Left renal pelvis (tissue), 4 donors: ENCODE results near the gene WNT3A. TPM values are rescaled to one million over a fixed set of nuclear protein-coding genes. Genes with fewer than 3 reads are reported as not detected.

Experiments used
- DNase-seq, 4 donors: peaks; one replicate each; pipeline ENCODE4 v3.0.0-alpha.2; 2013; ENCODE audit warnings: low read depth in 4 of 4, low spot score in 3 of 4
- polyA plus RNA-seq, 4 donors: library from polyadenylated mRNA; unstranded; fragments of 120-200 nt; gene quantifications; one replicate each; pipeline ENCODE4 v1.2.1, GENCODE V29; 2013; ENCODE audit not compliant: insufficient read length in 4 of 4

WNT3A gene
- polyA plus RNA-seq, 4 donors = 0.09 to 0.16 (median 0.12) TPM; not detected in 1

GRCh38 chr1:227998374-227999055, 8.3 kb upstream of the WNT3A start:
- DNase-seq = no peak

GRCh38 chr1:227999056-227999930, 7.5 kb upstream of the WNT3A start:
- DNase-seq = peak in 1 of 4 donors; percentile 47

GRCh38 chr1:228000416-228000815, 6.4 kb upstream of the WNT3A start:
- DNase-seq = no peak

- no peak for DNase-seq
Measured at GRCh38 chr1:228000836-228001563, 5.8 kb upstream of the WNT3A start.

GRCh38 chr1:228001738-228002535, 4.9 kb upstream of the WNT3A start:
- DNase-seq = no peak

GRCh38 chr1:228002792-228003191, 4.0 kb upstream of the WNT3A start:
- DNase-seq = no peak

- DNase-seq = no peak
Measured at GRCh38 chr1:228003461-228004330, 3.1 kb upstream of the WNT3A start.

- DNase-seq = no peak
Measured at GRCh38 chr1:228004331-228004855, 2.4 kb upstream of the WNT3A start.

- no peak for DNase-seq
Measured at GRCh38 chr1:228004856-228005462, 1.8 kb upstream of the WNT3A start.

- DNase-seq = no peak
Measured at GRCh38 chr1:228005511-228006033, 1.2 kb upstream of the WNT3A start.

- DNase-seq = no peak
Measured at GRCh38 chr1:228006034-228006785, 588 bp upstream of the WNT3A start.

- DNase-seq = no peak
Measured at GRCh38 chr1:228007049-228007800, 427 bp downstream of the WNT3A start.

- no peak for DNase-seq
Measured at GRCh38 chr1:228007801-228008341, 1.1 kb downstream of the WNT3A start.

GRCh38 chr1:228008391-228009115, 1.8 kb downstream of the WNT3A start:
- DNase-seq = no peak

- DNase-seq = no peak
Measured at GRCh38 chr1:228009116-228009827, 2.5 kb downstream of the WNT3A start.
